ENCODE measurements around the gene GATM. TPM values are rescaled to one million over a fixed set of nuclear protein-coding genes. Genes with fewer than 3 reads are reported as not detected.

GATM gene
- total and polyA plus RNA-seq, 2 of the 8 experiments (the other 6 are each of a cell fraction or from before 2014, with no cell fraction given) = 10.2 to 15.1 TPM

GRCh38 chr15:45314960-45315359 is 63.4 kb downstream of the GATM start (continued):
- TF ChIP-seq, protein P1, sequence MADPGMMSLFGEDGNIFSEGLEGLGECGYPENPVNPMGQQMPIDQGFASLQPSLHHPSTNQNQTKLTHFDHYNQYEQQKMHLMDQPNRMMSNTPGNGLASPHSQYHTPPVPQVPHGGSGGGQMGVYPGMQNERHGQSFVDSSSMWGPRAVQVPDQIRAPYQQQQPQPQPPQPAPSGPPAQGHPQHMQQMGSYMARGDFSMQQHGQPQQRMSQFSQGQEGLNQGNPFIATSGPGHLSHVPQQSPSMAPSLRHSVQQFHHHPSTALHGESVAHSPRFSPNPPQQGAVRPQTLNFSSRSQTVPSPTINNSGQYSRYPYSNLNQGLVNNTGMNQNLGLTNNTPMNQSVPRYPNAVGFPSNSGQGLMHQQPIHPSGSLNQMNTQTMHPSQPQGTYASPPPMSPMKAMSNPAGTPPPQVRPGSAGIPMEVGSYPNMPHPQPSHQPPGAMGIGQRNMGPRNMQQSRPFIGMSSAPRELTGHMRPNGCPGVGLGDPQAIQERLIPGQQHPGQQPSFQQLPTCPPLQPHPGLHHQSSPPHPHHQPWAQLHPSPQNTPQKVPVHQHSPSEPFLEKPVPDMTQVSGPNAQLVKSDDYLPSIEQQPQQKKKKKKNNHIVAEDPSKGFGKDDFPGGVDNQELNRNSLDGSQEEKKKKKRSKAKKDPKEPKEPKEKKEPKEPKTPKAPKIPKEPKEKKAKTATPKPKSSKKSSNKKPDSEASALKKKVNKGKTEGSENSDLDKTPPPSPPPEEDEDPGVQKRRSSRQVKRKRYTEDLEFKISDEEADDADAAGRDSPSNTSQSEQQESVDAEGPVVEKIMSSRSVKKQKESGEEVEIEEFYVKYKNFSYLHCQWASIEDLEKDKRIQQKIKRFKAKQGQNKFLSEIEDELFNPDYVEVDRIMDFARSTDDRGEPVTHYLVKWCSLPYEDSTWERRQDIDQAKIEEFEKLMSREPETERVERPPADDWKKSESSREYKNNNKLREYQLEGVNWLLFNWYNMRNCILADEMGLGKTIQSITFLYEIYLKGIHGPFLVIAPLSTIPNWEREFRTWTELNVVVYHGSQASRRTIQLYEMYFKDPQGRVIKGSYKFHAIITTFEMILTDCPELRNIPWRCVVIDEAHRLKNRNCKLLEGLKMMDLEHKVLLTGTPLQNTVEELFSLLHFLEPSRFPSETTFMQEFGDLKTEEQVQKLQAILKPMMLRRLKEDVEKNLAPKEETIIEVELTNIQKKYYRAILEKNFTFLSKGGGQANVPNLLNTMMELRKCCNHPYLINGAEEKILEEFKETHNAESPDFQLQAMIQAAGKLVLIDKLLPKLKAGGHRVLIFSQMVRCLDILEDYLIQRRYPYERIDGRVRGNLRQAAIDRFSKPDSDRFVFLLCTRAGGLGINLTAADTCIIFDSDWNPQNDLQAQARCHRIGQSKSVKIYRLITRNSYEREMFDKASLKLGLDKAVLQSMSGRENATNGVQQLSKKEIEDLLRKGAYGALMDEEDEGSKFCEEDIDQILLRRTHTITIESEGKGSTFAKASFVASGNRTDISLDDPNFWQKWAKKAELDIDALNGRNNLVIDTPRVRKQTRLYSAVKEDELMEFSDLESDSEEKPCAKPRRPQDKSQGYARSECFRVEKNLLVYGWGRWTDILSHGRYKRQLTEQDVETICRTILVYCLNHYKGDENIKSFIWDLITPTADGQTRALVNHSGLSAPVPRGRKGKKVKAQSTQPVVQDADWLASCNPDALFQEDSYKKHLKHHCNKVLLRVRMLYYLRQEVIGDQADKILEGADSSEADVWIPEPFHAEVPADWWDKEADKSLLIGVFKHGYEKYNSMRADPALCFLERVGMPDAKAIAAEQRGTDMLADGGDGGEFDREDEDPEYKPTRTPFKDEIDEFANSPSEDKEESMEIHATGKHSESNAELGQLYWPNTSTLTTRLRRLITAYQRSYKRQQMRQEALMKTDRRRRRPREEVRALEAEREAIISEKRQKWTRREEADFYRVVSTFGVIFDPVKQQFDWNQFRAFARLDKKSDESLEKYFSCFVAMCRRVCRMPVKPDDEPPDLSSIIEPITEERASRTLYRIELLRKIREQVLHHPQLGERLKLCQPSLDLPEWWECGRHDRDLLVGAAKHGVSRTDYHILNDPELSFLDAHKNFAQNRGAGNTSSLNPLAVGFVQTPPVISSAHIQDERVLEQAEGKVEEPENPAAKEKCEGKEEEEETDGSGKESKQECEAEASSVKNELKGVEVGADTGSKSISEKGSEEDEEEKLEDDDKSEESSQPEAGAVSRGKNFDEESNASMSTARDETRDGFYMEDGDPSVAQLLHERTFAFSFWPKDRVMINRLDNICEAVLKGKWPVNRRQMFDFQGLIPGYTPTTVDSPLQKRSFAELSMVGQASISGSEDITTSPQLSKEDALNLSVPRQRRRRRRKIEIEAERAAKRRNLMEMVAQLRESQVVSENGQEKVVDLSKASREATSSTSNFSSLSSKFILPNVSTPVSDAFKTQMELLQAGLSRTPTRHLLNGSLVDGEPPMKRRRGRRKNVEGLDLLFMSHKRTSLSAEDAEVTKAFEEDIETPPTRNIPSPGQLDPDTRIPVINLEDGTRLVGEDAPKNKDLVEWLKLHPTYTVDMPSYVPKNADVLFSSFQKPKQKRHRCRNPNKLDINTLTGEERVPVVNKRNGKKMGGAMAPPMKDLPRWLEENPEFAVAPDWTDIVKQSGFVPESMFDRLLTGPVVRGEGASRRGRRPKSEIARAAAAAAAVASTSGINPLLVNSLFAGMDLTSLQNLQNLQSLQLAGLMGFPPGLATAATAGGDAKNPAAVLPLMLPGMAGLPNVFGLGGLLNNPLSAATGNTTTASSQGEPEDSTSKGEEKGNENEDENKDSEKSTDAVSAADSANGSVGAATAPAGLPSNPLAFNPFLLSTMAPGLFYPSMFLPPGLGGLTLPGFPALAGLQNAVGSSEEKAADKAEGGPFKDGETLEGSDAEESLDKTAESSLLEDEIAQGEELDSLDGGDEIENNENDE (IDR thresholded peaks at IDR 0.05; ENCODE audit: insufficient replicate concordance, low read length) = no peak
- TF ChIP-seq NRF1 (IDR thresholded peaks at IDR 0.05; ENCODE audit: low read depth, low read length) (no peak), SP4 (IDR thresholded peaks at IDR 0.05; ENCODE audit: low read length) (no peak), YY1 (IDR thresholded peaks at IDR 0.05; ENCODE audit: low read depth, low read length) (peak; percentile 58; the same call in 1 of the 2 replicates), BRCA1 (IDR thresholded peaks at IDR 0.05; ENCODE audit: low read depth, low read length) (no peak)
- TF ChIP-seq, protein P2, sequence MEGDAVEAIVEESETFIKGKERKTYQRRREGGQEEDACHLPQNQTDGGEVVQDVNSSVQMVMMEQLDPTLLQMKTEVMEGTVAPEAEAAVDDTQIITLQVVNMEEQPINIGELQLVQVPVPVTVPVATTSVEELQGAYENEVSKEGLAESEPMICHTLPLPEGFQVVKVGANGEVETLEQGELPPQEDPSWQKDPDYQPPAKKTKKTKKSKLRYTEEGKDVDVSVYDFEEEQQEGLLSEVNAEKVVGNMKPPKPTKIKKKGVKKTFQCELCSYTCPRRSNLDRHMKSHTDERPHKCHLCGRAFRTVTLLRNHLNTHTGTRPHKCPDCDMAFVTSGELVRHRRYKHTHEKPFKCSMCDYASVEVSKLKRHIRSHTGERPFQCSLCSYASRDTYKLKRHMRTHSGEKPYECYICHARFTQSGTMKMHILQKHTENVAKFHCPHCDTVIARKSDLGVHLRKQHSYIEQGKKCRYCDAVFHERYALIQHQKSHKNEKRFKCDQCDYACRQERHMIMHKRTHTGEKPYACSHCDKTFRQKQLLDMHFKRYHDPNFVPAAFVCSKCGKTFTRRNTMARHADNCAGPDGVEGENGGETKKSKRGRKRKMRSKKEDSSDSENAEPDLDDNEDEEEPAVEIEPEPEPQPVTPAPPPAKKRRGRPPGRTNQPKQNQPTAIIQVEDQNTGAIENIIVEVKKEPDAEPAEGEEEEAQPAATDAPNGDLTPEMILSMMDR (IDR thresholded peaks at IDR 0.05; ENCODE audit: control extremely low read depth in 1 of 3, insufficient read depth in 1 of 3, low read depth in 1 of 3, low read length in 3 of 3) = peak in 2 of 3 experiments; percentile 36 to 53; a peak in 3 of 4 replicates

All from H1 (cell line).